CD4-positive, alpha-beta T cell (primary cell): ENCODE results near the gene CSNK1E. TPM values are rescaled to one million over a fixed set of nuclear protein-coding genes. Genes with fewer than 3 reads are reported as not detected.

Experiments used
- ATAC-seq: fragments of 200-7000 bp; cut with Tn5 transposase; one replicate; pipeline ENCODE4 v1.10.0; 2022; ENCODE audit warnings: mild to moderate bottlenecking; ENCODE audit not compliant: poor library complexity
- CTCF ChIA-PET: fragments of 350-600 bp; sonication (Branson Sonifier 250); formaldehyde crosslinking; loops from one replicate; lab custom pipeline; 2021; ENCODE audit warnings: antibody characterized with exemption, inconsistent platforms; lab: Charles Lee
- POLR2A ChIA-PET: fragments of 350-600 bp; sonication (Branson Sonifier 250); formaldehyde crosslinking; loops from one replicate; lab custom pipeline; 2021; ENCODE audit warnings: antibody characterized with exemption, inconsistent platforms; lab: Charles Lee
- DNase-seq, 14 experiments: peaks; one replicate each; pipeline ENCODE4 v3.0.0-alpha.2; 2013 to 2020; ENCODE audit warnings: mixed read lengths in 2 of 14
- H3K27ac ChIP-seq, 2 donors: one replicate each; pipeline versions ENCODE4 v1.5.1 to v1.7.0; 2013; ENCODE audit warnings: low read length in 2 of 2, low read depth in 1 of 2, mild to moderate bottlenecking in 1 of 2
- H3K27me3 ChIP-seq, 2 experiments: 1 replicate in 1 of 2; 2 replicates in 1 of 2; pipeline versions ENCODE4 v1.6.1 to v1.7.0; 2013; ENCODE audit warnings: low read length in 2 of 2, control low read depth in 1 of 2, mild to moderate bottlenecking in 1 of 2, moderate library complexity in 1 of 2; ENCODE audit not compliant: insufficient read depth in 2 of 2, control insufficient read depth in 1 of 2
- H3K36me3 ChIP-seq: one replicate; pipeline ENCODE4 v1.6.1; 2013; ENCODE audit warnings: low read length, control low read depth; ENCODE audit not compliant: insufficient read depth
- H3K4me1 ChIP-seq: one replicate; pipeline ENCODE4 v1.6.1; 2013; ENCODE audit warnings: low read length, control low read depth; ENCODE audit not compliant: insufficient read depth
- H3K4me3 ChIP-seq: one replicate; pipeline ENCODE4 v1.5.1; 2013; ENCODE audit warnings: mild to moderate bottlenecking, low read length, moderate library complexity
- H3K9me3 ChIP-seq, 2 experiments: 1 replicate in 1 of 2; 2 replicates in 1 of 2; pipeline versions ENCODE4 v1.6.1 to v1.7.0; 2013; ENCODE audit warnings: low read length in 2 of 2, mild to moderate bottlenecking in 2 of 2, control low read depth in 1 of 2, moderate library complexity in 1 of 2; ENCODE audit not compliant: control insufficient read depth in 1 of 2, insufficient read depth in 1 of 2
- H3K27ac Mint-ChIP-seq: one replicate; pipeline ENCODE4 v1.8.0; 2020; ENCODE audit warnings: mixed read lengths
- H3K27me3 Mint-ChIP-seq: one replicate; pipeline ENCODE4 v1.8.0; 2021; ENCODE audit warnings: mixed read lengths
- H3K36me3 Mint-ChIP-seq: one replicate; pipeline ENCODE4 v1.8.0; 2021; ENCODE audit warnings: low read depth, mixed read lengths
- H3K4me1 Mint-ChIP-seq: one replicate; pipeline ENCODE4 v1.8.0; 2021; ENCODE audit warnings: low read depth, mixed read lengths
- H3K4me3 Mint-ChIP-seq: one replicate; pipeline ENCODE4 v1.8.0; 2020; ENCODE audit warnings: mild to moderate bottlenecking, mixed read lengths
- H3K9me3 Mint-ChIP-seq: one replicate; pipeline ENCODE4 v1.8.0; 2020; ENCODE audit warnings: mixed read lengths
- intact Hi-C, 2 experiments: fragments of 100-400 bp; cut with DNase I in 1 of 2; cut with micrococcal nuclease in 1 of 2; formaldehyde crosslinking; loops; one replicate each; pipeline versions ENCODE4 v1.15.1 to v1.9.0; 2023 to 2025; cut with DNase I, micrococcal nuclease
- total RNA-seq, 174 experiments: library from RNA in 2 of 174; stranded (reverse) in 2 of 174; gene quantifications; one replicate each; pipeline ENCODE4 v1.2.3 and lab custom pipeline; 2021 to 2026
- TF ChIP-seq, protein P1 (sequence below): fragments of 200-600 bp; IDR thresholded peaks from one replicate; pipeline ENCODE4 v1.8.0; 2022; ENCODE audit warnings: antibody characterized with exemption, mild to moderate bottlenecking

Gene CSNK1E
- total RNA-seq, 2 experiments from 2014 or later, result 208 to 217 TPM

DNA sequence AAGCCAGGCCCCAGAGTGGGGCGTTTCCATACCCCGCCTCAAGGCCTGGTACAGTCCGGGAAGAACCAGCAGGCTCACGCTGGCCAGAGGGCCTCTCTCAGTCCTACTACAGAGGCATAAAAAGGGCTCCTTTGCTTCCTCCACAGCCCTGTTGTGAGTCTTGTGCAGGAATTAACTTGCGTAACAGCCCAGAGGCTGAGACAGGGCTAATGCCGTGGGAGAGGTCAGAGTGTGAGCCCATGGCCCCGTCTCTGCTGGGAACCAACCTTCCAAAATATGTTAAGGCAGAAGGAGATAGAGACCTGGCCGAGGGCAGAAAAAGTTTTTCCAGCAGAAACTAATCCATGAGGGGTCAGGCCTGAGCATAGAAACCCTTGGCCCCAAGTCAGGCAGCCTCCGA lies 24.5 kb downstream of the CSNK1E start:
- ATAC-seq (no peak), DNase-seq (no peak)
- Histone ChIP-seq H3K27me3 (no peaks in the 10 kb centered on the region), H3K4me3 (no peak overlapping the region), H3K36me3 (peaks cover 38% of the 10 kb centered on the region), H3K4me1 (no peaks in the 10 kb centered on the region), H3K27ac (no peak overlapping the region), H3K9me3 (no peaks in the 10 kb centered on the region)
- Mint-ChIP-seq H3K27me3 (no peaks in the 10 kb centered on the region), H3K27ac (no peak overlapping the region), H3K36me3 (peaks cover 45% of the 10 kb centered on the region), H3K4me3 (no peak overlapping the region), H3K4me1 (no peaks in the 10 kb centered on the region), H3K9me3 (no peaks in the 10 kb centered on the region)
- ChIA-PET POLR2A (no interaction called here), CTCF (no interaction called here)
- intact Hi-C loops, result no loop called here
- TF ChIP-seq, protein P1, sequence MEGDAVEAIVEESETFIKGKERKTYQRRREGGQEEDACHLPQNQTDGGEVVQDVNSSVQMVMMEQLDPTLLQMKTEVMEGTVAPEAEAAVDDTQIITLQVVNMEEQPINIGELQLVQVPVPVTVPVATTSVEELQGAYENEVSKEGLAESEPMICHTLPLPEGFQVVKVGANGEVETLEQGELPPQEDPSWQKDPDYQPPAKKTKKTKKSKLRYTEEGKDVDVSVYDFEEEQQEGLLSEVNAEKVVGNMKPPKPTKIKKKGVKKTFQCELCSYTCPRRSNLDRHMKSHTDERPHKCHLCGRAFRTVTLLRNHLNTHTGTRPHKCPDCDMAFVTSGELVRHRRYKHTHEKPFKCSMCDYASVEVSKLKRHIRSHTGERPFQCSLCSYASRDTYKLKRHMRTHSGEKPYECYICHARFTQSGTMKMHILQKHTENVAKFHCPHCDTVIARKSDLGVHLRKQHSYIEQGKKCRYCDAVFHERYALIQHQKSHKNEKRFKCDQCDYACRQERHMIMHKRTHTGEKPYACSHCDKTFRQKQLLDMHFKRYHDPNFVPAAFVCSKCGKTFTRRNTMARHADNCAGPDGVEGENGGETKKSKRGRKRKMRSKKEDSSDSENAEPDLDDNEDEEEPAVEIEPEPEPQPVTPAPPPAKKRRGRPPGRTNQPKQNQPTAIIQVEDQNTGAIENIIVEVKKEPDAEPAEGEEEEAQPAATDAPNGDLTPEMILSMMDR, result no peak

DNA sequence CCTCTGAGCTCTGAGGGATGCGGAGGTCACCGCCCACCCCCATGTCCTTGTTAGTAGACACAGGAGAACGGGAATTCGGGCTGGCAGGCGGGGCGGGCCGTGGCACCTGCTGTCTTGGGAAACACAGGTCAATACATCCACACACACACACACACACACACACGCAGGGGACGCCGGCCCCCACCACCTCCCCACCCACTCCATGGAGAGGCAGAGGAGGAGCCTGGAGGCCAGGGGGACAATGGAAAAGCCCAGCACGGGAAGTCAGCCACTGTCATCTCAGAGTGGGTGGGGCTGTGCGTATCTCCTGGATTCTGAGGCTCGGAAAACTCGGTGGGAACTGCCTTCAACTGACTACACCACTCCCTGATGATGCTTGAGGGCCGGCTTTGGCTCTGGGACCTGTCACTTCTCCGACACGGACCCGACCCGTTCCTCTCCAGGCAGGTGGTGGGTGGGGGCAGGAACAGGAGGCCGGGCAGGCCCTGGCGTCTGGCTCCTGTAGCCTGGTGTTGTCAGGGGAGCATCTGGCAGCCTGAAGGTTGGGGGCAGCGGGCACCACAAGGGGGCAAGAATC lies 25.9 kb downstream of the CSNK1E start:
- H3K27me3 Mint-ChIP-seq, result no peaks in the 10 kb centered on the region
- no peaks in the 10 kb centered on the region for H3K4me1 Mint-ChIP-seq
- TF ChIP-seq, protein P1, result no peak
- no peak overlapping the region for H3K4me3 Mint-ChIP-seq
- no peaks in the 10 kb centered on the region for H3K9me3 ChIP-seq
- no peak overlapping the region for H3K27ac Mint-ChIP-seq
- H3K27me3 ChIP-seq, result no peaks in the 10 kb centered on the region
- no peak overlapping the region for H3K4me3 ChIP-seq
- ChIA-PET POLR2A (no interaction called here), CTCF (interaction anchor here (0.9 kb wide), 1 partner anchor 14 kb away, joined by 3 read pairs; no protein-coding TSS in a partner anchor)
- no peak overlapping the region for H3K27ac ChIP-seq
- peaks cover 25% of the 10 kb centered on the region for H3K36me3 ChIP-seq
- intact Hi-C loops, result no loop called here
- peak in 1 of 14 experiments; percentile 36 for DNase-seq
- no peak for ATAC-seq
- H3K4me1 ChIP-seq, result no peaks in the 10 kb centered on the region
- H3K36me3 Mint-ChIP-seq, result peaks cover 34% of the 10 kb centered on the region
- H3K9me3 Mint-ChIP-seq, result no peaks in the 10 kb centered on the region

DNA sequence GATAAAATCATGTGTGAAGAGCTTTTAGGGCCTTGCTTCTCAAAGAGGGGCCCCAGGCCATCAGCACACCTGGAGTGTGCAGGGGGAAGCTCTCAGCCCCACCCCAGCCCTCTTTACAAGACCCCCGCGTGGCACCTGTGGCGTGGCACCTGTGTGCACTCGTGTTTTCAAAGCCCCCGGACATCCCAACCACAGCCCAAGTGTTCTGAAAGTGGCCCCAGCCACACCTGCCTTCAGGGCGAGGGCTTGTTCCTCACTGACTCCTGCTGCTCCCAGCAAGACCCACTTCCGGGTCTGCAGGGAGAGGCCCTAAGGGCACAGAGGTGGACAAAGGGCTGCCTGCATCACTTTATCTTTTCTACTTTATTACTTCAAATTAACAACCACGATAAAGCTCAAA lies 26.9 kb downstream of the CSNK1E start:
- TF ChIP-seq, protein P1, result no peak
- ChIA-PET CTCF (interaction anchor here (0.9 kb wide), 1 partner anchor 15 kb away, joined by 3 read pairs; no protein-coding TSS in a partner anchor), POLR2A (no interaction called here)
- Histone ChIP-seq H3K9me3 (no peaks in the 10 kb centered on the region), H3K27me3 (no peaks in the 10 kb centered on the region), H3K27ac (no peak overlapping the region), H3K4me3 (no peak overlapping the region), H3K4me1 (no peaks in the 10 kb centered on the region), H3K36me3 (peaks cover 16% of the 10 kb centered on the region)
- Mint-ChIP-seq H3K27ac (no peak overlapping the region), H3K27me3 (no peaks in the 10 kb centered on the region), H3K36me3 (peaks cover 25% of the 10 kb centered on the region), H3K4me3 (no peak overlapping the region), H3K4me1 (no peaks in the 10 kb centered on the region), H3K9me3 (no peaks in the 10 kb centered on the region)
- no peak for ATAC-seq
- intact Hi-C loops, result no loop called here
- DNase-seq, result no peak
